Activated B cell treated with CpG ODN at 0.5 μM for 24 hours (primary cell): Measurements from ENCODE around the gene GH1. TPM values are rescaled to one million over a fixed set of nuclear protein-coding genes. Genes with fewer than 3 reads are reported as not detected.

Experiments used
- ATAC-seq: fragments of 200-7000 bp; cut with Tn5 transposase; one replicate; pipeline ENCODE4 v1.10.0; 2021; ENCODE audit warnings: low read depth, mild to moderate bottlenecking, moderate library complexity
- CTCF ChIA-PET: fragments of 350-600 bp; sonication (Branson Sonifier 250); formaldehyde crosslinking; loops from one replicate; lab custom pipeline; 2021; ENCODE audit warnings: antibody characterized with exemption; lab: Charles Lee
- POLR2A ChIA-PET: fragments of 350-600 bp; sonication (Branson Sonifier 250); formaldehyde crosslinking; loops from one replicate; lab custom pipeline; 2021; ENCODE audit warnings: antibody characterized with exemption; lab: Charles Lee
- DNase-seq: peaks from one replicate; pipeline ENCODE4 v3.0.0; 2022
- H3K27ac Mint-ChIP-seq: one replicate; pipeline ENCODE4 v1.8.0; 2020; ENCODE audit warnings: mixed read lengths
- H3K27me3 Mint-ChIP-seq: one replicate; pipeline ENCODE4 v1.8.0; 2021; ENCODE audit warnings: mixed read lengths
- H3K36me3 Mint-ChIP-seq: one replicate; pipeline ENCODE4 v1.8.0; 2021; ENCODE audit warnings: low read depth, mixed read lengths
- H3K4me1 Mint-ChIP-seq: one replicate; pipeline ENCODE4 v1.8.0; 2021; ENCODE audit warnings: mixed read lengths
- H3K4me3 Mint-ChIP-seq: one replicate; pipeline ENCODE4 v1.8.0; 2020; ENCODE audit warnings: mild to moderate bottlenecking, mixed read lengths
- H3K9me3 Mint-ChIP-seq: one replicate; pipeline ENCODE4 v1.8.0; 2020; ENCODE audit warnings: mixed read lengths
- CTCF ChIP-seq: fragments of 200-600 bp; IDR thresholded peaks from one replicate; pipeline ENCODE4 v1.8.0; 2022; ENCODE audit warnings: antibody characterized with exemption, mild to moderate bottlenecking
- intact Hi-C: fragments of 100-400 bp; cut with micrococcal nuclease; formaldehyde crosslinking; loops from one replicate; pipeline ENCODE4 v1.15.1; 2024
- total RNA-seq: library from RNA; stranded (reverse); gene quantifications from 2 replicates; pipeline ENCODE4 v1.2.3, GENCODE V29; 2022

Gene GH1
- total RNA-seq, 1 donor from 2014 or later, result not detected

GRCh38 chr17:63937319-63937718 lies 18.7 kb upstream of the GH1 start:
- TF ChIP-seq CTCF, result no peak
- ChIA-PET CTCF (interaction anchor here (1.2 to 2.4 kb wide), 3 partner anchors 9 to 17 kb away, joined by 4 to 20 read pairs (median 6); no protein-coding TSS in a partner anchor), POLR2A (interaction anchor here (0.6 to 2.3 kb wide), 9 partner anchors 9 to 208 kb away, joined by 3 to 29 read pairs (median 4); partner anchors contain the start of gene ICAM2)
- no peaks in the 10 kb centered on the region for H3K36me3 Mint-ChIP-seq
- no peak overlapping the region for H3K27ac Mint-ChIP-seq
- H3K9me3 Mint-ChIP-seq, result no peaks in the 10 kb centered on the region
- DNase-seq, result no peak
- no peaks in the 10 kb centered on the region for H3K27me3 Mint-ChIP-seq
- H3K4me3 Mint-ChIP-seq, result no peak overlapping the region
- intact Hi-C loops, result loop anchor here (1.0 kb wide), 1 partner anchor 9 kb away; no protein-coding TSS in a partner anchor
- peaks cover 84% of the 10 kb centered on the region for H3K4me1 Mint-ChIP-seq
- ATAC-seq, result no peak

- H3K27ac Mint-ChIP-seq, result peak overlapping the region; percentile 96
- ChIA-PET CTCF (interaction anchor here (1.2 to 8.9 kb wide), 3 partner anchors 10 to 15 kb away, joined by 4 to 146 read pairs (median 80); partner anchors contain the start of gene GH1), POLR2A (interaction anchor here (0.9 to 19.1 kb wide), 7 partner anchors 9 to 160 kb away, joined by 3 to 837 read pairs (median 4); partner anchors contain the start of genes DDX42 and GH1)
- no peaks in the 10 kb centered on the region for H3K9me3 Mint-ChIP-seq
- ATAC-seq (no peak), DNase-seq (no peak)
- peak overlapping the region; percentile 70 for H3K4me3 Mint-ChIP-seq
- H3K36me3 Mint-ChIP-seq, result peaks cover 26% of the 10 kb centered on the region
- intact Hi-C loops, result no loop called here
- H3K27me3 Mint-ChIP-seq, result no peaks in the 10 kb centered on the region
- TF ChIP-seq CTCF, result no peak
- peaks cover 89% of the 10 kb centered on the region for H3K4me1 Mint-ChIP-seq
Observed at GRCh38 chr17:63934183-63935112, 15.8 kb upstream of the GH1 start.

- POLR2A ChIA-PET, result interaction anchor here (1.1 to 19.1 kb wide), 6 partner anchors 8 to 212 kb away, joined by 3 to 837 read pairs (median 22); partner anchors contain the start of gene GH1
- Mint-ChIP-seq H3K36me3 (peaks cover 34% of the 10 kb centered on the region), H3K4me3 (peak overlapping the region; percentile 98), H3K27ac (peak overlapping the region; percentile 96), H3K4me1 (peaks cover 89% of the 10 kb centered on the region), H3K9me3 (no peaks in the 10 kb centered on the region), H3K27me3 (no peaks in the 10 kb centered on the region)
- CTCF ChIA-PET, result interaction anchor here (1.2 to 8.9 kb wide), 7 partner anchors 9 to 200 kb away, joined by 3 to 146 read pairs (median 6); partner anchors contain the start of gene GH1
- TF ChIP-seq CTCF, result no peak
- DNase-seq, result no peak
- intact Hi-C loops, result loop anchor here (1.0 kb wide), 1 partner anchor 8 kb away; no protein-coding TSS in a partner anchor
- ATAC-seq, result no peak
Observed at GRCh38 chr17:63933598-63933997, 15.0 kb upstream of the GH1 start.

GRCh38 chr17:63932721-63933120 lies 14.1 kb upstream of the GH1 start:
- ATAC-seq, result peak; percentile 10
- Mint-ChIP-seq H3K36me3 (peaks cover 41% of the 10 kb centered on the region), H3K4me1 (peaks cover 90% of the 10 kb centered on the region), H3K4me3 (peak overlapping the region; percentile 98), H3K27me3 (no peaks in the 10 kb centered on the region), H3K9me3 (no peaks in the 10 kb centered on the region), H3K27ac (peak overlapping the region; percentile 96)
- TF ChIP-seq CTCF, result no peak
- intact Hi-C loops, result loop anchor here (1.0 kb wide), 3 partner anchors 7 to 14 kb away; no protein-coding TSS in a partner anchor
- CTCF ChIA-PET, result interaction anchor here (0.9 to 8.9 kb wide), 11 partner anchors 11 to 201 kb away, joined by 3 to 146 read pairs (median 7); partner anchors contain the start of genes GH1 and ICAM2
- no peak for DNase-seq
- POLR2A ChIA-PET, result interaction anchor here (0.6 to 19.1 kb wide), 13 partner anchors 9 to 213 kb away, joined by 3 to 837 read pairs (median 10); partner anchors contain the start of genes ERN1, GH1 and ICAM2
